Fibroblast of the conjunctiva (primary cell): Measurements from ENCODE around the gene POM121.
"Not testable (repeated sequence)": the region's sequence is repeated elsewhere in the genome, so short reads cannot be mapped to it uniquely, and the experiment has no call there.

ENCODE experiments used
- DNase-seq: peaks from one replicate; pipeline ENCODE4 v3.0.0-alpha.2; 2010; ENCODE audit warnings: low read depth

Gene POM121

GRCh38 chr7:72997887-72998468 is 73.1 kb downstream of the POM121 start:
- DNase-seq = not testable (repeated sequence)
